ENCODE measurements around the gene PLIN5.

- no peak for TF ChIP-seq CTCF (IDR thresholded peaks at IDR 0.05)
- no peak for TF ChIP-seq POLR2A (IDR thresholded peaks at IDR 0.05)
Measured at GRCh38 chr19:4573682-4574081, 38.7 kb upstream of the PLIN5 start.
